ENCODE measurements around the gene ERLIN1. TPM values are rescaled to one million over a fixed set of nuclear protein-coding genes. Genes with fewer than 3 reads are reported as not detected.

Gene ERLIN1
- total RNA-seq, 4 donors from 2014 or later: 5.9 to 20.5 (median 12.4) TPM

- H3K36me3 ChIP-seq: no peaks in the 10 kb centered on the region
- WGBS, 2 donors (ENCODE audit: low coverage in 1 of 2): 79 to 84% methylated on average over 5 to 13 of the region's 13 CpGs
- no peaks in the 10 kb centered on the region for H3K9me3 ChIP-seq
- peaks cover 0 to 4% (median 0%) of the 10 kb centered on the region in 3 donors for H3K4me1 ChIP-seq
- H3K27me3 ChIP-seq: peaks cover 47% of the 10 kb centered on the region
- TF ChIP-seq EP300 (IDR thresholded peaks at IDR 0.05) (no peak), POLR2AphosphoS5 (IDR thresholded peaks at IDR 0.05) (no peak), POLR2A (IDR thresholded peaks at IDR 0.05) (no peak)
- TF ChIP-seq, protein P1, sequence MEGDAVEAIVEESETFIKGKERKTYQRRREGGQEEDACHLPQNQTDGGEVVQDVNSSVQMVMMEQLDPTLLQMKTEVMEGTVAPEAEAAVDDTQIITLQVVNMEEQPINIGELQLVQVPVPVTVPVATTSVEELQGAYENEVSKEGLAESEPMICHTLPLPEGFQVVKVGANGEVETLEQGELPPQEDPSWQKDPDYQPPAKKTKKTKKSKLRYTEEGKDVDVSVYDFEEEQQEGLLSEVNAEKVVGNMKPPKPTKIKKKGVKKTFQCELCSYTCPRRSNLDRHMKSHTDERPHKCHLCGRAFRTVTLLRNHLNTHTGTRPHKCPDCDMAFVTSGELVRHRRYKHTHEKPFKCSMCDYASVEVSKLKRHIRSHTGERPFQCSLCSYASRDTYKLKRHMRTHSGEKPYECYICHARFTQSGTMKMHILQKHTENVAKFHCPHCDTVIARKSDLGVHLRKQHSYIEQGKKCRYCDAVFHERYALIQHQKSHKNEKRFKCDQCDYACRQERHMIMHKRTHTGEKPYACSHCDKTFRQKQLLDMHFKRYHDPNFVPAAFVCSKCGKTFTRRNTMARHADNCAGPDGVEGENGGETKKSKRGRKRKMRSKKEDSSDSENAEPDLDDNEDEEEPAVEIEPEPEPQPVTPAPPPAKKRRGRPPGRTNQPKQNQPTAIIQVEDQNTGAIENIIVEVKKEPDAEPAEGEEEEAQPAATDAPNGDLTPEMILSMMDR (IDR thresholded peaks at IDR 0.05): no peak
- ATAC-seq: no peak
- no peak overlapping the region for H3K4me3 ChIP-seq
- H3K27ac ChIP-seq: no peak overlapping the region
These were observed 71.4 kb downstream of the ERLIN1 start for GRCh38 chr10:100114460-100114859.

DNA sequence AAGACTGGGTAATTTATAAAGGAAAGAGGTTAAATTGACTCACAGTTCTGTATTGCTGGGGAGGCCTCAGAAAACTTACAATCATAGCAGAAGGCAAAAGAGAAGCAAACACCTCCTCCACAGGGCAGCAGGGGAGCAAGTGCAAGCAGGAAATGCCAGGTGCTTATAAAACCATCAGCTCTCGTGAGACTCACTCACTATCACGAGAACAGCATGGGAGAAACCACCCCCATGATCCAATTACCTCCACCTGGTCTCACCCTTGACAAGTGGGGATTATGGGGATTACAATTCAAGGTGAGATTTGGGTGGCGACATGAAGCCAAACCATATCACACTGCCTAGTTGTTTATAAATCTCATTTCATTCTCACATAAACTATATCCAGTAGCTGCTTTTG, 76.2 kb downstream of the ERLIN1 start:
- WGBS, 2 donors (ENCODE audit: low coverage in 1 of 2): 35 to 42% methylated on average over 3 of the region's 3 CpGs
- no peak overlapping the region for H3K27ac ChIP-seq
- no peaks in the 10 kb centered on the region for H3K4me1 ChIP-seq
- no peak overlapping the region for H3K4me3 ChIP-seq
- ATAC-seq: no peak
- H3K9me3 ChIP-seq: no peaks in the 10 kb centered on the region
- TF ChIP-seq POLR2A (IDR thresholded peaks at IDR 0.05) (no peak), POLR2AphosphoS5 (IDR thresholded peaks at IDR 0.05) (no peak), EP300 (IDR thresholded peaks at IDR 0.05) (no peak)
- TF ChIP-seq, protein P1 (IDR thresholded peaks at IDR 0.05): no peak
- H3K36me3 ChIP-seq: no peaks in the 10 kb centered on the region
- H3K27me3 ChIP-seq: peaks cover 6% of the 10 kb centered on the region

GRCh38 chr10:100106865-100107264, 79.0 kb downstream of the ERLIN1 start:
- H3K4me1 ChIP-seq: no peaks in the 10 kb centered on the region
- H3K27ac ChIP-seq: no peak overlapping the region
- no peak overlapping the region for H3K4me3 ChIP-seq
- no peak for ATAC-seq
- TF ChIP-seq EP300 (IDR thresholded peaks at IDR 0.05): no peak
- TF ChIP-seq, protein P1 (IDR thresholded peaks at IDR 0.05): no peak
- no peak for TF ChIP-seq POLR2A (IDR thresholded peaks at IDR 0.05)
- TF ChIP-seq POLR2AphosphoS5 (IDR thresholded peaks at IDR 0.05): no peak
- no peaks in the 10 kb centered on the region for H3K9me3 ChIP-seq
- H3K36me3 ChIP-seq: no peaks in the 10 kb centered on the region
- H3K27me3 ChIP-seq: peaks cover 13% of the 10 kb centered on the region
- 83 to 85% methylated on average over 2 to 11 of the region's 11 CpGs for WGBS, 2 donors (ENCODE audit: low coverage in 1 of 2)

DNA sequence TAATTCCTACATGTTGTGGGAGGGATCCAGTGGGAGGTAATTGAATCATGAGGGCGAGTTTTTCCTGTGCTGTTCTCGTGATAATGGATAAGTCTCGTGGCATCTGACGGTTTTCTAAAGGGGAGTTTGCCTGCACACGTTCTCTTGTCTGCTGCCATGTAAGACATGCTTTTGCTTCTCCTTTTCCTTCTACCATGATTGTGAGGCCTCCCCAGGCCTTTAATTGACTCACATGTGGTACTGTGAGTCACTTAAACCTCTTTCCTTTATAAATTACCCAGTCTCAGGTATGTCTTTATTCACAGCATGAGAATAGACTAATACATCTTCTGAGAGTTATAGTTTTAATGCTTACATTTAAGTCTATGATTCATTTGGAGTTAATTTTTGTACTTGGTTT, 81.5 kb downstream of the ERLIN1 start:
- ATAC-seq: no peak
- Histone ChIP-seq H3K27me3 (peaks cover 19% of the 10 kb centered on the region), H3K4me1 (no peaks in the 10 kb centered on the region), H3K9me3 (no peaks in the 10 kb centered on the region), H3K27ac (no peak overlapping the region), H3K4me3 (no peak overlapping the region), H3K36me3 (no peaks in the 10 kb centered on the region)
- TF ChIP-seq POLR2A (IDR thresholded peaks at IDR 0.05) (no peak), POLR2AphosphoS5 (IDR thresholded peaks at IDR 0.05) (no peak), EP300 (IDR thresholded peaks at IDR 0.05) (no peak)
- TF ChIP-seq, protein P1 (IDR thresholded peaks at IDR 0.05): no peak
- WGBS, 2 donors (ENCODE audit: low coverage in 1 of 2): 87 to 90% methylated on average over 4 to 5 of the region's 5 CpGs

GRCh38 chr10:100103581-100103980, 82.2 kb downstream of the ERLIN1 start:
- 75 to 98% methylated on average over 5 of the region's 5 CpGs for WGBS, 2 donors (ENCODE audit: low coverage in 1 of 2)
- H3K27me3 ChIP-seq: peaks cover 19% of the 10 kb centered on the region
- no peak overlapping the region for H3K4me3 ChIP-seq
- H3K9me3 ChIP-seq: no peaks in the 10 kb centered on the region
- no peak overlapping the region for H3K27ac ChIP-seq
- H3K36me3 ChIP-seq: no peaks in the 10 kb centered on the region
- no peak for ATAC-seq
- TF ChIP-seq POLR2AphosphoS5 (IDR thresholded peaks at IDR 0.05): no peak
- H3K4me1 ChIP-seq: no peaks in the 10 kb centered on the region

All from gastroesophageal sphincter (tissue), 4 donors.